K562 (cell line): ENCODE measurements around the gene HMCN2. TPM values are rescaled to one million over a fixed set of nuclear protein-coding genes. Genes with fewer than 3 reads are reported as not detected.

Source experiments
- DDX20 ChIP-seq: fragments of 450-650 bp; IDR thresholded peaks from 2 replicates; pipeline ENCODE4 v1.6.1; 2016; ENCODE audit warnings: missing genetic modification characterization, low read depth, mild to moderate bottlenecking, missing compliant biosample characterization, moderate library complexity
- DEAF1 ChIP-seq: fragments of 450-650 bp; formaldehyde crosslinking; IDR thresholded peaks from 2 replicates; pipeline ENCODE4 v1.4.0; 2020; ENCODE audit warnings: mild to moderate bottlenecking, moderate library complexity
- EP400 ChIP-seq: fragments of 450-650 bp; IDR thresholded peaks from 2 replicates; pipeline ENCODE4 v1.6.1; 2017; ENCODE audit warnings: antibody characterized with exemption, mild to moderate bottlenecking, moderate library complexity
- JUND ChIP-seq, 2 experiments: IDR thresholded peaks; 2 replicates in 1 of 2; 3 replicates in 1 of 2; pipeline ENCODE4 v1.6.1; 2011; ENCODE audit warnings: borderline replicate concordance in 2 of 2, low read depth in 2 of 2, low read length in 2 of 2, improper control_type of control experiment in 1 of 2, missing biosample characterization in 1 of 2, missing genetic modification characterization in 1 of 2, missing genetic modification reagents in 1 of 2
- L3MBTL2 ChIP-seq: fragments of 450-650 bp; IDR thresholded peaks from 2 replicates; pipeline ENCODE4 v1.6.1; 2016; ENCODE audit warnings: mild to moderate bottlenecking, moderate library complexity
- MAZ ChIP-seq, 2 experiments: fragments of 450-650 bp in 1 of 2; sonication (generic) in 1 of 2; formaldehyde crosslinking; IDR thresholded peaks in 1 of 2; conservative IDR thresholded peaks in 1 of 2; 2 replicates each; pipeline versions ENCODE4 v1.4.0 to v1.5.0; 2020; ENCODE audit warnings: mild to moderate bottlenecking in 1 of 2, missing genetic modification reagents in 1 of 2
- MGA ChIP-seq: fragments of 450-650 bp; IDR thresholded peaks from 2 replicates; pipeline ENCODE4 v1.6.1; 2016; ENCODE audit warnings: mild to moderate bottlenecking, moderate library complexity
- POLR2G ChIP-seq: fragments of 200-400 bp; formaldehyde crosslinking; IDR thresholded peaks from 2 replicates; pipeline ENCODE4 v1.6.1; 2017; ENCODE audit warnings: low read depth, mild to moderate bottlenecking, antibody characterized with exemption, low read length, moderate library complexity
- STAG1 ChIP-seq: sonication (generic); formaldehyde crosslinking; IDR thresholded peaks from 2 replicates; pipeline ENCODE4 v1.5.0; 2020; ENCODE audit warnings: missing genetic modification reagents, borderline replicate concordance
- TFAP4 ChIP-seq: sonication (generic); formaldehyde crosslinking; IDR thresholded peaks from 2 replicates; pipeline ENCODE4 v1.8.0; 2022; ENCODE audit warnings: missing genetic modification reagents, mild to moderate bottlenecking, moderate library complexity, borderline replicate concordance
- ZNF224 ChIP-seq: sonication (generic); formaldehyde crosslinking; IDR thresholded peaks from 2 replicates; pipeline ENCODE4 v1.8.0; 2022; ENCODE audit warnings: mild to moderate bottlenecking, missing genetic modification reagents
- polyA plus RNA-seq, 8 experiments: library from polyadenylated mRNA; depleted of rRNA in 4 of 8; stranded (reverse) in 5 of 8; unstranded in 3 of 8; fragments of >200 nt; fragmentation: Nextera tagmentation in 2 of 8; fragmentation: Illumina TruSeq in 1 of 8; extraction: Ambion mirVana in 2 of 8; extraction: Trizol in 1 of 8; gene quantifications; 2 replicates each; pipeline versions ENCODE4 v1.2.1 to v1.2.3, GENCODE V29; 2011 to 2014; ENCODE audit warnings: inconsistent platforms in 1 of 8, missing spikeins in 1 of 8
- total RNA-seq, 7 experiments: library from RNA; depleted of rRNA in 6 of 7; stranded (reverse); fragments of >200 nt in 6 of 7; fragmentation: Illumina TruSeq in 2 of 7; extraction: Trizol in 2 of 7; gene quantifications; 2 replicates each; pipeline versions ENCODE4 v1.2.1 to v1.2.3, GENCODE V29; 2011 to 2021; ENCODE audit warnings: low replicate concordance in 1 of 7

HMCN2 gene
- total and polyA plus RNA-seq, 9 of the 15 experiments (the other 6 are each of a cell fraction or from before 2014, with no cell fraction given) = 0.01 TPM; not detected in 8

GRCh38 chr9:130235558-130236435 lies 29.8 kb upstream of the HMCN2 start (continued):
- TF ChIP-seq MGA = no peak
- TF ChIP-seq L3MBTL2 = 0 out of 2 replicates have a peak, but pooled peaks have one; percentile 18
- TF ChIP-seq POLR2G = 0 out of 2 replicates have a peak, but pooled peaks have one; percentile 28
- 0 out of 2 replicates have a peak, but pooled peaks have one; percentile 24 for TF ChIP-seq JUND (IDR thresholded peaks at IDR 0.05; ENCODE audit: borderline replicate concordance, low read depth, low read length)
- no peak for TF ChIP-seq JUND (tag; IDR thresholded peaks at IDR 0.05; ENCODE audit: borderline replicate concordance, low read depth, low read length)
- TF ChIP-seq MAZ (CRISPR knock-in tag; conservative IDR thresholded peaks at IDR 0.05 in 1 of 2, IDR thresholded peaks at IDR 0.05 in 1 of 2) = peak; percentile 41 to 74; a peak in 3 of 4 replicates
- TF ChIP-seq TFAP4 (CRISPR knock-in tag) = peak; percentile 32; the same call in 1 of the 2 replicates
- no peak for TF ChIP-seq EP400
- peak; percentile 68 for TF ChIP-seq DEAF1 (CRISPR knock-in tag)
- TF ChIP-seq STAG1 (CRISPR knock-in tag) = peak; percentile 79; the same call in 1 of the 2 replicates
- TF ChIP-seq ZNF224 (CRISPR knock-in tag) = no peak
- TF ChIP-seq DDX20 (tag) = no peak
